Measurements from ENCODE around the gene GPR107.

Gene GPR107

GRCh38 chr9:130157079-130157478 lies 103.4 kb downstream of the GPR107 start:
- DNase-seq (ENCODE audit: low read depth in 1 of 2, low spot score in 1 of 2) = no peak

GRCh38 chr9:130158001-130158400 lies 104.3 kb downstream of the GPR107 start:
- no peak for DNase-seq (ENCODE audit: low read depth in 1 of 2, low spot score in 1 of 2)

GRCh38 chr9:130159057-130159456 lies 105.4 kb downstream of the GPR107 start:
- DNase-seq (ENCODE audit: low read depth in 1 of 2, low spot score in 1 of 2) = no peak

- no peak for DNase-seq (ENCODE audit: low read depth in 1 of 2, low spot score in 1 of 2)
These were observed 106.4 kb downstream of the GPR107 start for GRCh38 chr9:130159915-130160670.

- DNase-seq (ENCODE audit: low read depth in 1 of 2, low spot score in 1 of 2) = no peak
These were observed 107.3 kb downstream of the GPR107 start for GRCh38 chr9:130160862-130161470.

- DNase-seq (ENCODE audit: low read depth in 1 of 2, low spot score in 1 of 2) = no peak
These were observed 111.9 kb downstream of the GPR107 start for GRCh38 chr9:130165579-130165978.

GRCh38 chr9:130166399-130166798 lies 112.7 kb downstream of the GPR107 start:
- no peak for DNase-seq (ENCODE audit: low read depth in 1 of 2, low spot score in 1 of 2)

GRCh38 chr9:130167927-130168326 lies 114.2 kb downstream of the GPR107 start:
- DNase-seq (ENCODE audit: low read depth in 1 of 2, low spot score in 1 of 2) = no peak

- DNase-seq (ENCODE audit: low read depth in 1 of 2, low spot score in 1 of 2) = no peak
These were observed 117.8 kb downstream of the GPR107 start for GRCh38 chr9:130171226-130172148.

- peak in 1 of 2 donors; percentile 27 for DNase-seq (ENCODE audit: low read depth in 1 of 2, low spot score in 1 of 2)
These were observed 118.6 kb downstream of the GPR107 start, which contains the start of gene NCS1 for GRCh38 chr9:130172161-130172857. Gene NCS1, plus strand, starts transcription at chr9:130172404. Its CDS starts 260 bp downstream, at chr9:130172664.

GRCh38 chr9:130172858-130173665 lies 119.4 kb downstream of the GPR107 start:
- DNase-seq (ENCODE audit: low read depth in 1 of 2, low spot score in 1 of 2) = no peak

GRCh38 chr9:130173666-130173983 lies 119.9 kb downstream of the GPR107 start:
- no peak for DNase-seq (ENCODE audit: low read depth in 1 of 2, low spot score in 1 of 2)

- no peak for DNase-seq (ENCODE audit: low read depth in 1 of 2, low spot score in 1 of 2)
These were observed 120.3 kb downstream of the GPR107 start for GRCh38 chr9:130174025-130174424.

- no peak for DNase-seq (ENCODE audit: low read depth in 1 of 2, low spot score in 1 of 2)
These were observed 121.2 kb downstream of the GPR107 start for GRCh38 chr9:130174920-130175321.

- DNase-seq (ENCODE audit: low read depth in 1 of 2, low spot score in 1 of 2) = no peak
These were observed 121.6 kb downstream of the GPR107 start for GRCh38 chr9:130175355-130175754.

- DNase-seq (ENCODE audit: low read depth in 1 of 2, low spot score in 1 of 2) = no peak
These were observed 123.1 kb downstream of the GPR107 start for GRCh38 chr9:130176760-130177159.

GRCh38 chr9:130177898-130178805 lies 124.4 kb downstream of the GPR107 start:
- DNase-seq (ENCODE audit: low read depth in 1 of 2, low spot score in 1 of 2) = no peak

- DNase-seq (ENCODE audit: low read depth in 1 of 2, low spot score in 1 of 2) = no peak
These were observed 125.7 kb downstream of the GPR107 start for GRCh38 chr9:130179331-130179907.

GRCh38 chr9:130180516-130180915 lies 126.8 kb downstream of the GPR107 start:
- DNase-seq (ENCODE audit: low read depth in 1 of 2, low spot score in 1 of 2) = no peak

Data from activated T-helper 1 cell treated with anti-CD3 and anti-CD28 coated beads, Interleukin-2, amount 50 U/mL, for 16 hours (primary cell).